Neural cell (in vitro differentiated cells): ENCODE measurements around the gene SCGN. TPM values are rescaled to one million over a fixed set of nuclear protein-coding genes. Genes with fewer than 3 reads are reported as not detected.

Experiments
- H2AFZ ChIP-seq: fragments of 200-600, 300-800 bp; sonication (generic), shearing (Covaris generic); 2 replicates; pipeline ENCODE4 v1.6.0; 2014; ENCODE audit warnings: low read depth, mild to moderate bottlenecking, antibody characterized with exemption, low read length, moderate library complexity
- H3F3A ChIP-seq: fragments of 200-600 bp; shearing (Covaris generic); 2 replicates; pipeline ENCODE4 v1.6.1; 2016; ENCODE audit warnings: mild to moderate bottlenecking, moderate library complexity, mixed read lengths, antibody characterized with exemption, low read length; ENCODE audit not compliant: insufficient read depth, poor library complexity, severe bottlenecking
- H3K27ac ChIP-seq: fragments of 200-600, 300-800 bp; sonication (generic), shearing (Covaris generic); 2 replicates; pipeline ENCODE4 v1.5.1; 2014; ENCODE audit warnings: mild to moderate bottlenecking, low read length, moderate library complexity
- H3K27me3 ChIP-seq: fragments of 300-800, 200-600 bp; sonication (generic), shearing (Covaris generic); 2 replicates; pipeline ENCODE4 v1.6.0; 2014; ENCODE audit warnings: mild to moderate bottlenecking, low read depth, low read length, moderate library complexity; ENCODE audit not compliant: insufficient read depth
- H3K36me3 ChIP-seq: fragments of 300-800, 200-600 bp; sonication (generic), shearing (Covaris generic); 2 replicates; pipeline ENCODE4 v1.5.1; 2014; ENCODE audit warnings: mild to moderate bottlenecking, antibody characterized with exemption, low read length, moderate library complexity; ENCODE audit not compliant: insufficient read depth
- H3K4me2 ChIP-seq: fragments of 300-800, 200-600 bp; sonication (generic), shearing (Covaris generic); 2 replicates; pipeline ENCODE4 v1.6.0; 2014; ENCODE audit warnings: mild to moderate bottlenecking, low read length
- H3K4me3 ChIP-seq: fragments of 300-800, 200-600 bp; sonication (generic), shearing (Covaris generic); 2 replicates; pipeline ENCODE4 v1.5.1; 2014; ENCODE audit warnings: mild to moderate bottlenecking, low read length, moderate library complexity
- H3K79me2 ChIP-seq: fragments of 200-600 bp; shearing (Covaris generic); replicated peaks from 2 replicates; pipeline ENCODE4 v1.6.0; 2014; ENCODE audit warnings: mild to moderate bottlenecking, low read length, moderate library complexity; ENCODE audit not compliant: insufficient read depth
- H3K9ac ChIP-seq: fragments of 300-800, 200-600 bp; sonication (generic), shearing (Covaris generic); 2 replicates; pipeline ENCODE4 v1.6.1; 2016; ENCODE audit warnings: mild to moderate bottlenecking, low read length, mixed read lengths
- H3K9me2 ChIP-seq: fragments of 200-600 bp; shearing (Covaris generic); 2 replicates; pipeline ENCODE4 v1.6.1; 2016; ENCODE audit warnings: mild to moderate bottlenecking, low read length, mixed read lengths; ENCODE audit not compliant: insufficient read depth
- H3K9me3 ChIP-seq: fragments of 200-600, 300-800 bp; sonication (generic), shearing (Covaris generic); 2 replicates; pipeline ENCODE4 v1.6.1; 2016; ENCODE audit warnings: mild to moderate bottlenecking, mixed run types, low read length, moderate library complexity, mixed read lengths
- H4K20me1 ChIP-seq: fragments of 200-600 bp; shearing (Covaris generic); 2 replicates; pipeline ENCODE4 v1.6.1; 2016; ENCODE audit warnings: mild to moderate bottlenecking, mixed run types; ENCODE audit not compliant: insufficient read depth
- CTCF ChIP-seq: fragments of 450-650 bp; IDR thresholded peaks from 2 replicates; pipeline ENCODE4 v1.5.1; 2014; ENCODE audit warnings: antibody characterized with exemption, mild to moderate bottlenecking, moderate library complexity; ENCODE audit not compliant: poor library complexity, severe bottlenecking
- EP300 ChIP-seq: fragments of 450-650 bp; conservative IDR thresholded peaks from 2 replicates; pipeline ENCODE4 v1.6.1; 2014; ENCODE audit warnings: antibody characterized with exemption, mild to moderate bottlenecking, moderate library complexity; ENCODE audit not compliant: poor library complexity, severe bottlenecking
- EZH2 ChIP-seq: fragments of 200-600, 300-800 bp; shearing (Covaris generic), sonication (generic); IDR thresholded peaks from 2 replicates; pipeline ENCODE4 v1.6.1; 2014; ENCODE audit warnings: antibody characterized with exemption, low read length, borderline replicate concordance, mild to moderate bottlenecking; ENCODE audit not compliant: insufficient read depth, poor library complexity, severe bottlenecking
- MXI1 ChIP-seq: fragments of 450-650 bp; conservative IDR thresholded peaks from 2 replicates; pipeline ENCODE4 v1.6.1; 2014; ENCODE audit warnings: antibody characterized with exemption, mild to moderate bottlenecking; ENCODE audit not compliant: poor library complexity, severe bottlenecking
- POLR2AphosphoS5 ChIP-seq: IDR thresholded peaks from 2 replicates; pipeline ENCODE4 v1.6.1; 2012
- RAD21 ChIP-seq: fragments of 450-650 bp; conservative IDR thresholded peaks from 2 replicates; pipeline ENCODE4 v1.6.1; 2014; ENCODE audit warnings: antibody characterized with exemption, mild to moderate bottlenecking, moderate library complexity
- REST ChIP-seq: IDR thresholded peaks from 2 replicates; pipeline ENCODE4 v1.6.1; 2012; ENCODE audit warnings: borderline replicate concordance
- SMC3 ChIP-seq: fragments of 450-650 bp; conservative IDR thresholded peaks from 2 replicates; pipeline ENCODE4 v1.6.1; 2014; ENCODE audit warnings: antibody characterized with exemption, mild to moderate bottlenecking, moderate library complexity; ENCODE audit not compliant: poor library complexity
- TAF1 ChIP-seq: IDR thresholded peaks from 2 replicates; pipeline ENCODE4 v1.6.1; 2012; ENCODE audit warnings: low read depth
- polyA plus RNA-seq: library from polyadenylated mRNA; depleted of rRNA; stranded (reverse); fragments of >200 nt; gene quantifications from 2 replicates; pipeline ENCODE4 v1.2.3, GENCODE V29; 2014

Gene SCGN
- polyA plus RNA-seq, 1 donor from 2014 or later, result 254 TPM

- no peak overlapping the region for H3K9ac ChIP-seq
- H3F3A ChIP-seq, result no peaks in the 10 kb centered on the region
- H3K4me2 ChIP-seq, result no peak overlapping the region
- H3K9me3 ChIP-seq, result no peaks in the 10 kb centered on the region
- no peaks in the 10 kb centered on the region for H4K20me1 ChIP-seq
- no peak overlapping the region for H2AFZ ChIP-seq
- no peaks in the 10 kb centered on the region for H3K36me3 ChIP-seq
- H3K79me2 ChIP-seq, result no peaks in the 10 kb centered on the region
- H3K9me2 ChIP-seq, result no peaks in the 10 kb centered on the region
- no peak overlapping the region for H3K27ac ChIP-seq
- TF ChIP-seq SMC3 (no peak), TAF1 (no peak), EP300 (no peak), CTCF (no peak), RAD21 (no peak), MXI1 (no peak), REST (no peak), POLR2AphosphoS5 (no peak), EZH2 (no peak)
- no peaks in the 10 kb centered on the region for H3K27me3 ChIP-seq
- H3K4me3 ChIP-seq, result no peak overlapping the region
Measured at GRCh38 chr6:25701807-25702206, 49.8 kb downstream of the SCGN start.

- H3K27me3 ChIP-seq, result no peaks in the 10 kb centered on the region
- H3K9me3 ChIP-seq, result no peaks in the 10 kb centered on the region
- no peaks in the 10 kb centered on the region for H3F3A ChIP-seq
- no peak overlapping the region for H3K9ac ChIP-seq
- no peak for TF ChIP-seq CTCF
- TF ChIP-seq TAF1, result no peak
- no peak for TF ChIP-seq POLR2AphosphoS5
- TF ChIP-seq REST, result no peak
- TF ChIP-seq EZH2, result no peak
- no peak for TF ChIP-seq EP300
- no peak overlapping the region for H3K4me3 ChIP-seq
- no peak overlapping the region for H3K4me2 ChIP-seq
- no peak overlapping the region for H2AFZ ChIP-seq
- H3K27ac ChIP-seq, result no peak overlapping the region
- no peaks in the 10 kb centered on the region for H3K79me2 ChIP-seq
- H3K36me3 ChIP-seq, result no peaks in the 10 kb centered on the region
- H4K20me1 ChIP-seq, result no peaks in the 10 kb centered on the region
- H3K9me2 ChIP-seq, result no peaks in the 10 kb centered on the region
Measured at GRCh38 chr6:25703005-25703404, 51.0 kb downstream of the SCGN start.
